Esophagus squamous epithelium (tissue), 4 donors: Measurements from ENCODE around the gene CARS2.

Source experiments
- CTCF ChIP-seq, 6 experiments: fragments of 450-650 bp in 4 of 6; fragments of 200-600 bp in 2 of 6; sonication (generic) in 2 of 6; IDR thresholded peaks; one replicate each; pipeline ENCODE4 v1.5.1; 2016 to 2019; ENCODE audit warnings: antibody characterized with exemption in 6 of 6, mild to moderate bottlenecking in 4 of 6, moderate library complexity in 4 of 6
- POLR2A ChIP-seq, 4 donors: fragments of 450-650 bp; IDR thresholded peaks; one replicate each; pipeline ENCODE4 v1.6.1; 2017; ENCODE audit warnings: antibody characterized with exemption in 4 of 4, mild to moderate bottlenecking in 4 of 4, moderate library complexity in 3 of 4

GRCh38 chr13:110597041-110597689, 108.8 kb downstream of the CARS2 start:
- TF ChIP-seq CTCF (IDR thresholded peaks at IDR 0.05) (no peak), POLR2A (IDR thresholded peaks at IDR 0.05) (no peak)
